Suppressor macrophage treated with lipopolysaccharide for 4 hours (primary cell): ENCODE measurements around the gene C16orf78.

Source experiments
- DNase-seq: peaks from one replicate; pipeline ENCODE4 v3.0.0-alpha.2; 2020

The C16orf78 gene

DNA sequence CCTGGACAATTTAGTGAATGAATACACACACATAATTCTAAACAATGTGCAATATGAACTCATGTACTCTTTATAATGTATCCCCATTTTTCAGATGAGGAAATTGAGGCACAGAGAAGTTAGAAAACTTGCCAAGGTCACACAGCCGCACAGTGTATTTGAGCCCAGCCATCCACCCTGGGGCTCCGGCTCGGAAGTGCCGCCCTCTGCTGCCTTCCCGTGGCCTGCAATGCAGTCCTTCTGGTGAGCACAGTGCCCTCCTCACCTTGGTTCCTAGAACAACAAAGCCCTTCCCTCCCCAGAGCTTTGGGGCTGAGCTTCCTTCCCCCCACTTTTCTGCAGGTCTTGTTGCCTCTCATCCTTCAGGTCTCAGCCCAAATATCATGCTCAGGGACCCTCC is 63.7 kb downstream of the C16orf78 start:
- no peak for DNase-seq

DNA sequence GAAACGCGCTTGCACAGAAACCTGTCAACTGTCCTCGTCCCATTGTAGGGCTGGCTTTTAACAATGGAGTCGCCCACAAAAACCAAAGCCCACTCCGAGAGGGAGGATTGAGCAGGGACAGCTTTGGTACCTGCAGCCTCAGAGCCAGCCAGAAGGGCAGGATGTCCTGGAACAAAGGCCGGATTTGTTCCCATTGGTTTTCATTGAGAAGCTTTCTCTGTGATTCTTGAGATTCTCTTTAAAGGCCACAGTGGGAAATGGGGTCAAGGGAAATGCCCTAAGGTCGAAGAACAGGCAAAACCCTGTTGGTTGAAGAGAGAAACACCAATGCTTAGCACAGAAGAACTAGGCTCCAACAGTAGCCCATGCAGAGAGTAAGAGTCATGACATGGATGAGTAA is 65.4 kb downstream of the C16orf78 start:
- no peak for DNase-seq

DNA sequence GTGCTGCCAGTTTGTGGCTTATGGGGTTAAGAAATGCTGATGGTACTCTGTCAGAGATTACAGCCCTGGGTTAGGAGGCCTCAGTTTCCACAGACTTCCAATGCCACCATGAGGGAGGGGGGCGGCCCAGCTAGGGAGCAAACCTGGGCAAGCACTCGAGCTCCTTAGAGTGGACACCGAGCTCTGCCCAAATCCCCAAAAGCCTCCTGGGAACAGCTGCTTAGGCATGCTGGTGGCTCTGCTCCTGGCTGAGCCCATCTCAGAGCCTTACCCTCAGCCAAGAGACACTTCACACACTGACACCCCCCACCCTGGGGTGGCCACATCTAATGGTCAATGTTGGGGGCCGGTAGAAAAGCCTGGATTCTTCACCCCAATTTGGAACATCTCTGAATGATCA is 66.1 kb downstream of the C16orf78 start:
- DNase-seq = no peak

- DNase-seq = no peak
Observed at GRCh38 chr16:49440156-49441065, 66.8 kb downstream of the C16orf78 start.

GRCh38 chr16:49441366-49441780 is 67.8 kb downstream of the C16orf78 start:
- DNase-seq = no peak

DNA sequence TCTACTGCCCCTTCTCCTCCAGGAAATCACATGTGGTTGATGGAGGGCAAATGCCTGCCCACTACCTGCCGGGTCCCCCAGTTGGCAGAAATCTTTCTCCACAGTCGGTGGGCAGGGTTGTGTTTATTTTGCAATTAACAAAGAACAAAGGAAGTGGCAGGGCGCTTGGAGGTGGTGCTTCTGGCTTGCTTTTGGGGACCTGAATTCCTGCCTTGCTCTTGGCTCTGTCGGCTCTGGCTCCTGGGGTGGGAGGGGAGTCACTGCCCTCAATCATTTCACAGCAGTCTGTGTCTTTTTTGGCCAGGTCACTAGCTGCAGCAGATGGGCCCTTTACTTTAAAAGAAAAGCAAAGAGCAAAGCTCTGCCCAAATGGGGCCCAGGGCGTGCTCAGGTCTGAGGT is 69.2 kb downstream of the C16orf78 start:
- DNase-seq = no peak

DNA sequence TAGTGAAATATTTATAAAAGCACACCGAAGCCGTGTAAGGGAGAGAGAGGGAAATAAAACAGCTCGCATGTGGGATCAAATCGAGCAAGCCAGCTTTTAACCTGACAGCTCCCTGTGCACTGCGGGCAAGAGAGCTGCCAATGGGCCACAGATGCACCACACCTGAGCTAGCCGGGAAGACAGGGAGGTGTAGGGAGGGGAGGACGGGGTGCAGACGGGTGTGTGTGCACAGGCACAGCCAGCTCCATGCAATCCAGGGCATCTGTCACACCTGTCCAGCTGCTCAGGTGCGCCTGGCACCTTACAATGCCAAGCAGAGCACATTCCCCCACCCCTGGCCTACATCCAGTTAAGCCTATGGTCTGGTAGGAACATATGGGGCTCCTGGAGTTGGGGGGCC is 70.0 kb downstream of the C16orf78 start:
- DNase-seq = no peak

DNA sequence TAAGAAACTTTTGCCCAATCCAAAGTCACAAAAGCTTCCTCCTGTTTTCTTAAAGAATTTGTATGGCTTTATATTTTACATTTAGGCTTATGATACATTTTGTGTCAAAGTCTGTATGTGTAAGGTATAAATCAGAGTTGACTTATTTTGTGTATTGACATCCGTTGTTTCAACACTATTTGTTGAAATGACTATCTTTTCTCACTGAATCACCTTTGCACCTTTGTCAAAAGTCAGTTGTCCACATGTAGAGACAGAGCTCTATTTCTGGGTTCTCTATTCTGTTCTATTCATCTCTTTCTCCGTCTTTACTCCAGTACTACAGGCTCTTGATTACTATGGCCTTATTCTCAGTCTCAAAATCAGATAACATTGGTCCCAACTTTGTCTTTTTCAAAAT is 73.2 kb downstream of the C16orf78 start:
- no peak for DNase-seq
